DMS 273 (cell line): ENCODE data around the gene GYPE.
"Not testable (repeated sequence)": the region's sequence is repeated elsewhere in the genome, so short reads cannot be mapped to it uniquely, and the experiment has no call there.

ENCODE experiments used
- DNase-seq: peaks from one replicate; lab custom pipeline; 2025; ENCODE audit not compliant: unreplicated experiment; lab: John Stamatoyannopoulos, UW

GYPE gene

GRCh38 chr4:143905440-143905839, at the start of gene GYPE:
Gene GYPE (minus strand): TSS chr4:143905559. CDS start chr4:143905507, 52 bp downstream.
- not testable (repeated sequence) for DNase-seq

GRCh38 chr4:143951458-143951972, 46.2 kb upstream of the GYPE start:
- DNase-seq = not testable (repeated sequence)

GRCh38 chr4:143950967-143951366, 45.6 kb upstream of the GYPE start:
- DNase-seq = not testable (repeated sequence)

GRCh38 chr4:143950185-143950584, 44.8 kb upstream of the GYPE start:
- DNase-seq = not testable (repeated sequence)

GRCh38 chr4:143947493-143947892, 42.1 kb upstream of the GYPE start:
- not testable (repeated sequence) for DNase-seq

- not testable (repeated sequence) for DNase-seq
Observed at GRCh38 chr4:143940708-143941107, 35.3 kb upstream of the GYPE start.

- no peak for DNase-seq
Observed at GRCh38 chr4:143939528-143939927, 34.2 kb upstream of the GYPE start.

GRCh38 chr4:143938890-143939289, 33.5 kb upstream of the GYPE start:
- not testable (repeated sequence) for DNase-seq

- no peak for DNase-seq
Observed at GRCh38 chr4:143921181-143921580, 15.8 kb upstream of the GYPE start.

- not testable (repeated sequence) for DNase-seq
Observed at GRCh38 chr4:143916485-143916884, 11.1 kb upstream of the GYPE start.

GRCh38 chr4:143912478-143912877, 7.1 kb upstream of the GYPE start:
- not testable (repeated sequence) for DNase-seq

- not testable (repeated sequence) for DNase-seq
Observed at GRCh38 chr4:143911528-143912417, 6.4 kb upstream of the GYPE start.

GRCh38 chr4:143910906-143911305, 5.5 kb upstream of the GYPE start:
- not testable (repeated sequence) for DNase-seq

- peak; percentile 26 for DNase-seq
Observed at GRCh38 chr4:143907811-143908210, 2.5 kb upstream of the GYPE start.

GRCh38 chr4:143904431-143904830, 928 bp downstream of the GYPE start:
- not testable (repeated sequence) for DNase-seq

- not testable (repeated sequence) for DNase-seq
Observed at GRCh38 chr4:143890323-143890722, 15.0 kb downstream of the GYPE start.

- not testable (repeated sequence) for DNase-seq
Observed at GRCh38 chr4:143888189-143888588, 17.2 kb downstream of the GYPE start.

- DNase-seq = not testable (repeated sequence)
Observed at GRCh38 chr4:143884965-143885364, 20.4 kb downstream of the GYPE start.

- DNase-seq = no peak
Observed at GRCh38 chr4:143883529-143883928, 21.8 kb downstream of the GYPE start.

GRCh38 chr4:143882892-143883291, 22.5 kb downstream of the GYPE start:
- DNase-seq = no peak

- not testable (repeated sequence) for DNase-seq
Observed at GRCh38 chr4:143879561-143879960, 25.8 kb downstream of the GYPE start.

GRCh38 chr4:143875357-143875756, 30.0 kb downstream of the GYPE start:
- DNase-seq = not testable (repeated sequence)
